Upper lobe of left lung (tissue), 4 donors: Measurements from ENCODE around the gene CHST5.

Experiments
- CTCF ChIP-seq, 6 experiments: fragments of 450-650 bp in 4 of 6; fragments of 200-600 bp in 2 of 6; sonication (generic) in 2 of 6; IDR thresholded peaks; one replicate each; pipeline ENCODE4 v1.5.1; 2016 to 2019; ENCODE audit warnings: antibody characterized with exemption in 6 of 6
- POLR2AphosphoS5 ChIP-seq, 2 donors: sonication (generic); formaldehyde crosslinking; IDR thresholded peaks; one replicate each; pipeline ENCODE4 v1.5.1; 2017; ENCODE audit warnings: antibody characterized with exemption in 2 of 2

- TF ChIP-seq CTCF (IDR thresholded peaks at IDR 0.05) (no peak), POLR2AphosphoS5 (IDR thresholded peaks at IDR 0.05) (no peak)
Measured at GRCh38 chr16:75535211-75535843, 581 bp downstream of the CHST5 start.
